ENCODE data around the gene FBXL22.
"Not testable (repeated sequence)": the region's sequence is repeated elsewhere in the genome, so short reads cannot be mapped to it uniquely, and the experiment has no call there.

The FBXL22 gene

DNA sequence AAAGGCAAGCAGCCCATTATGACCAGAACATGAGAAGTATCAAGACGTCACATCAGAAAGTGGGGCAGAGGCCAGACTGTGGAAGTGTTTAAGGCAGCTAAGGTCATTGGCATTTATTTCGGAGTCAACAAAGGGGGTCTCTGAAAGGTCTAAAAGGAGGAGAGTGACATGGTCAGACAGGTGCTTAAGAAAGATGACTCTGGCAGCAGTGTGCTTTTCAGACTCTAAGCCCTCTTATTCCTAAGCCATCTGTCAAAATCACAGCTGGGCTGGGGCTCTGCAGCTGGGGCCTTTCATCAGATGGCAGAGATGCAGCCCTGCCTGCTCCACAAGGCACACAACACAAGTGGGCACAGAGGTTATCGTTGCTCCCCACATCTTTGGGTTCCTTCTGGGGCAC is 14.0 kb downstream of the FBXL22 start:
- in situ Hi-C loops (cut with HindIII; ENCODE audit: low sequenced_read_pairs), result no loop called here

DNA sequence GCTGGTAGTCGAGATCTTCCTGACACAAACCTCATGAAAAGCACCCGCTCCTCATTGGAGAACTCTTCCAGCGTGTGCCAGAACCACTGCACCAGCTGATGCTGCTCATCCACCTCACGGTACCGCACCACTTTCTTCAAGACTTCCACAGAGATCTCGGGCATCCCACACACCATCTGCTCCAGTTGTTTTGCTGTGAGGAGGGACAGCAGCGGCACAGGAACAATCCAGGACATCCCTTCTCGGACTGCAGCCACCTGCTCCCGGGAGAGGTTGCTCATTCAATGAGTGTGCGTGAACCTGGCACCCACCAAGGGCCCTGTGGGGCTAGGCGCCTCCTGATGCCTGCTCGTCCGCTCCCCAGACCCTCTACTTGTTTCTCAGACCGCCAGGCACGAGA is 15.1 kb downstream of the FBXL22 start:
- in situ Hi-C loops (cut with HindIII; ENCODE audit: low sequenced_read_pairs), result no loop called here

DNA sequence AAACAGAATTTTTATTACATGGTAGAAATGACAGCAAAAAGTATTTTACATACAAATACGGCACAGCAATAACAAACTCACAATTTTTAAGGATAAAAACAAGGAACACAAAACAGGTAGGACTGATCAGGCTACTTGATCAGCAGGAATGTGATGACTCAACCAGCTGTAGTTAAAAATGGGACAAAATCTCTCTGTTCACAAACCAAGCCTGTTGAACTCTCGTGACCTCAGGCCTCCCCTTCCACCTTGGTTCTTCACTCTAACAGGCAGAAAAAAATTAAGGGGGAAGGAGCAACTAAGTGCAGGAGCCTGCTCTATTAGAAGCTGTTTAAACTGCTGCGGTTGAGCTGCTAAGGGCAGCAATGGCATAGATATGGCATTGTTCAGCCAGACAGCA is 18.7 kb downstream of the FBXL22 start:
- in situ Hi-C loops (cut with HindIII; ENCODE audit: low sequenced_read_pairs), result no loop called here

DNA sequence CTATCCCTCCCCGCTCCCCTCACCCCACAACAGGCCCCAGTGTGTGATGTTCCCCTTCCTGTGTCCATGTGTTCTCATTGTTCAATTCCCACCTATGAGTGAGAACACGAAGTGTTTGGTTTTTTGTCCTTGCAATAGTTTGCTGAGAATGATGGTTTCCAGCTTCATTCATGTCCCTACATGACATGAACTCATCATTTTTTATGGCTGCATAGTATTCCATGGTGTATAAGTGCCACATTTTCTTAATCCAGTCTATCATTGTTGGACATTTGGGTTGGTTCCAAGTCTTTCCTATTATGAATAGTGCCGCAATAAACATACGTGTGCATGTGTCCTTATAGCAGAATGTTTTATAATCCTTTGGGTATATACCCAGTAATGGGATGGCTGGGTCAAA is 20.0 kb downstream of the FBXL22 start:
- in situ Hi-C loops (cut with HindIII; ENCODE audit: low sequenced_read_pairs), result not testable (repeated sequence)

DNA sequence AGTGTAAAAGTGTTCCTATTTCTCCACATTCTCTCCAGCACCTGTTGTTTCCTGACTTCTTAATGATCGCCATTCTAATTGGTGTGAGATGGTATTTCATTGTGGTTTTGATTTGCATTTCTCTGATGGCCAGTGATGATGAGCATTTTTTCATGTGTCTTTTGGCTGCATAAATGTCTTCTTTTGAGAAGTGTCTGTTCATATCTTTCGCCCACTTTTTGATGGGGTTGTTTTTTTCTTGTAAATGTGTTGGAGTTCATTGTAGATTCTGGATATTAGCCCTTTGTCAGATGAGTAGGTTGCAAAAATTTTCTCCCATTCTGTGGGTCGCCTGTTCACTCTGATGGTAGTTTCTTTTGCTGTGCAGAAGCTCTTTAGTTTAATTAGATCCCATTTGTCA is 20.4 kb downstream of the FBXL22 start:
- in situ Hi-C loops (cut with HindIII; ENCODE audit: low sequenced_read_pairs), result not testable (repeated sequence)

DNA sequence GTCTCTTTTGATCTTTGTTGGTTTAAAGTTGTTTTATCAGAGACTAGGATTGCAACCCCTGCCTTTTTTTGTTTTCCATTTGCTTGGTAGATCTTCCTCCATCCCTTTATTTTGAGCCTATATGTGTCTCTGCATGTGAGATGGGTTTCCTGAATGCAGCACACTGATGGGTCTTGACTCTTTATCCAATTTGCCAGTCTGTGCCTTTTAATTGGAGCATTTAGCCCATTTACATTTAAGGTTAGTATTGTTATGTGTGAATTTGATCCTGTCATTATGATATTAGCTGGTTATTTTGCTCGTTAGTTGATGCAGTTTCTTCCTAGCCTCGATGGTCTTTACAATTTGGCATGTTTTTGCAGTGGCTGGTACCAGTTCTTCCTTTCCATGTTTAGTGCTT is 23.6 kb downstream of the FBXL22 start:
- in situ Hi-C loops (cut with HindIII; ENCODE audit: low sequenced_read_pairs), result not testable (repeated sequence)

DNA sequence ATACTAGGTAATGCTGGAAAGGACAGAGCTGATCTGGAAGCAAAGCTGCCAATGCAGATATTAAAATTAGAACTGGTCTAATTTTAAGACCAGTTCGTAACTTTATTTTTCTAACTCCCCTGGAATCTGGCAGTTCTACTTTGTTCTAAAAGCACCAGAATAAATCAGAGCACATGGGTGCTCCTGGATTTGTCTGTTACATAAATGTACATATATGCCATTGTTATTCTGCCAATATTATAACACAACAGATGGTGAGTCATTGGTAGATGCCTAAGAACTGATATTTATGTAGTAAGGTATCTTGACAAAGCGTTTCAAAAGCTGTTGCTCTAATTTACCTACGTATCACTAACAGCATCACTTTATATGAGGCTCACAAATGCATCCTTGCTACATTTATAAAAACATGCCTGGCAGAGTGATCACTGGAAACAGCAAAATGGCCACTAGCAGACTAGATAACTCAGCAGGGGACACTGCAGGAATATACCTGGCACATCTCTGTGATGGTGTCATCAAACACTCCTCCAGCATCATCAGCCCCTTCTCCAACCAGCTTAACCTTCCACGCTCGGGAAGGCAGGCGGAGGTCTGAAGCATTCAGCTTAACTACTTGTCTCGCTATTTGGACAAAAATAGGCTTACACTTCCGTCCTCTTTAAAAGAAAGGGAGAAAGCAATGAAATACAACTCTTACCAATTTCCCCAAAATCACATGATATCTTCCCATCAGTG is 26.2 kb downstream of the FBXL22 start:
- in situ Hi-C loops (cut with HindIII; ENCODE audit: low sequenced_read_pairs), result no loop called here

DNA sequence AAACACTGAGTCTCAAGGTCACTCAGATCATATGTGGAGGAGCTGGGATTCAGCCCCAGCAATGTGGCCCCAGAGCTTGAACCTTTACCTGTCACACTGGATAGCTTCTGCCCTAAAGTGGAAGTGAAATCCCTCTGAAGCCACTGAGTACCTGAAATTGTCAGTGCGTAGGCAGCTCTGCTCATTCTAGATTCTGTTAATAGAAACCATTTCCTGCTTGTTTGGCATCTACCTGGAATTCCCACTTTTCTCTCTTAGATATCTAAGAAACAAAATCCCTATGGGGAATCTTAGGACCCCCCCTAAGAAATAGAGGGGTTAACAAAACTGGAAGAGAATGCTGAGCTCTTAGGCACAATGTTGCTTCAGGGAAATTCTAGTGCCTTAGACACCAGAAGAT is 29.8 kb downstream of the FBXL22 start:
- in situ Hi-C loops (cut with HindIII; ENCODE audit: low sequenced_read_pairs), result no loop called here

DNA sequence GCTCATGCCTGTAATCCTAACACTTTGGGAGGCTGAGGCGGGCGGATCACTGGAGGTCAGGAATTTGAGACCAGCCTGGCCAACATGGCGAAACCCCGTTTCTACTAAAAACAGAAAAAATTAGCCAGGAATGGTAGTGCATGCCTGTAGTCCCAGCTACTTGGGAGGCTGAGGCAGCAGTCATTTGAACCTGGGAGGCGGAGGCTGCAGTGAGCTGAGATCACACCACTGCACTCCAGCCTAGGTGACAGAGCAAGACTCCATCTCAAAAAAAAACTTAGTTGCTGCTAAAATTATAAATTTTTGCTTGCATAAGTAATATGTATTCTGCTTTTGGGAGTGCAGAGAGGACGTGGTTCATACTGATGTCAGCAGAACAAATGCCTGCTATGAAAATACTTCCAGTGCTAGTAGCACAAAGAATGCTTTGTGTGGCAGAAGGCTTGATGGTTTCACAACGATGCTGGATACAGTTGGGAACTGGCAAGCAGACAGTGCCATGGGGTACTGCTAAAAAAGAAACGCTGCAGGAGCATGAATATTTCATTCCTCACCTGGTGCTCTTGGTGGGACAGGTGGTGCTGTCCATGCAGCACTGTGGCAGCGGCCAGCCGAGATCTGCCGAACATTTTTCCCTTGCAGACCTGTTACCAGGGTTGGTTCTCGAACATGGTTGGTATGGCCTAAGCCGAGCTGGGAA is 31.1 kb downstream of the FBXL22 start:
- in situ Hi-C loops (cut with HindIII; ENCODE audit: low sequenced_read_pairs), result no loop called here

DNA sequence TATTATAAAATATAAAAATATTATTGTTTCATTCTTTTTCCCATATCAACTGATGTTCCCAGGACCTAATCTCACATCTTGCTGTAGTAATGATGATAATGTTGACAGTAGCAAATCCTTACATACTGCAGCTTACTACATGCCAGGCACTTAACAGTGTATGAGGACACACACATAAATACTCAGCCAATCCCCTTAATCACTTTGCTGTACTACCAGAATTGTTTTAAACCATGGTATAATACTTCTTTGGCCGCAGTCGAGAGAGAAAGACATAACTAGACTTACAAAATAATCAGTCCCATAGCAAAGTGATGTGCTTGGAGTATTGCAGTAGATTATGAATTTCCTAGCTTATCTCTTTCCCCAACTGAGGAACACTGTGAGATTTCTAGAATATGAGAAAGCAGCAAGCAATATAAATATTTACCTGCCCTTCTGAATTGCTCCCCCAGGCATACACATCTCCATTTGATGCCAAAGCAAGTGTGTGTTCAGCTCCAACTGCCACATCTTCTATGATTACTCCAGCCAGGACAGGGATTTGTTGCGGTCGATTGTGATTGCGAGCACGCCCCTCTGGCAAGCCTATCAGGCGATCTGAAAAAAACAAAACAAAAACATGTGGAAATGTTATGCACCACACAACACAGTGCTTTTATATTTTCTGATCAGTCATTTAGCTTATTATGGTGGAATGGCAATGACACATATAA is 33.0 kb downstream of the FBXL22 start:
- in situ Hi-C loops (cut with HindIII; ENCODE audit: low sequenced_read_pairs), result no loop called here

DNA sequence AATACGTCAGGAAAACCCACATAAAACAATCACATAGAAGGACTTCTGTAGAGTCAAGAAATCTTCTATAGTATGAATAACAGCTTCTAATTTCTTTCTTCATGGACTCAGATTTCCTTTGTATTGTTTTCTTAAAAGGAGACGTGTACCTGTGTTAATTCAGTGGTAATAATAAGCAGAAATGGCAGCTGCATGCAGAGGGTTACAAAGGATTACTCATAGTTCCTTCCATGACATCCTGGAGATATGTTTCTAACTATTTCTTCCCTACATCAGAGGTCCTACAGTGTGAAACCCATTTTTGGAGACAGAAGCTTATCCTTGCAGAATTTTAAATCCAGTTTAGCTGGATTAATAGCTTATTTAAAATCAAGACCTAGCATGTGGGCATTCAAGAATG is 36.1 kb downstream of the FBXL22 start:
- in situ Hi-C loops (cut with HindIII; ENCODE audit: low sequenced_read_pairs), result no loop called here

DNA sequence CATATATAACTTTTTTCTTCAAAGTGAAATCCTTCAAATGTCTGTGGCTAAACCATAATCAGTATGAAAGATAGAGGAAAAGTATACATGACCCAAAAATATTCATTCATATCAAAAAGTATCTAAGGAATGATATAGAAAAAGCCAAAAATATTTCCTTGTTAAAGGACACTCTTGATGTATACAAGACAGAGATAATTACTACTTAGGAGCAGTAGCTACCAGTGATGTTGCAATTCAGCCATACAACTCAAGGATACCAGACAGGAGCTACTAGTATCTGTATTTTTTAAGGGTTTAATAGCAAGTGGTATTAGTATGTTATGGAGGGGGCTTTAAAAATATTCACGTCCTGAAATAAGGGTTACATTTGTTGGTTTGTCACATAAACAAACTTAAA is 37.0 kb downstream of the FBXL22 start:
- in situ Hi-C loops (cut with HindIII; ENCODE audit: low sequenced_read_pairs), result no loop called here

DNA sequence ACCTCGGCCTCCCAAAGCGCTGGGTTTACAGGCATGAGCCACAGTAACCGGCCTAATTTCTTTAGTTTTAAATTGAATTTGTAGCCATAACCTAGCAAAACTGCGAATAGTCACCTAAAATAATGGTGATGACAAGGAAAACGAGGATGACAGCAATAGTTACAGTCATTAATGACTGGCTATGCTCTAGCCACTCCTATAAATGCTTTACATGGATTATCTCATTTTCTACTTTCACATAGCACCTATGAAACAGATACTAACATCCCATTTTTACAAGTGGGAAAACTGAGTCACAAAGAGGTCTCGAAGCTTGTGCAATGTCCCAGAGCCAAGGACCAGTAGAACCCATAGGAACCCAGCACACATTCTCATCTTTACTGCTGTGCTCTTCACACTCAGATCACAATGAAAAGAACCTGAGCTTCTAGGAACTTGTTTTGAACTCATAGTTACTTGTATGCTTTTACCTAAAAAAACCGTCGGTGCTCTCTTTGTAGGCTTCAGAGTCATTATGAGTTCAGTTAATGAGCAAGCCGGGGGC is 39.4 kb downstream of the FBXL22 start:
- in situ Hi-C loops (cut with HindIII; ENCODE audit: low sequenced_read_pairs), result no loop called here

DNA sequence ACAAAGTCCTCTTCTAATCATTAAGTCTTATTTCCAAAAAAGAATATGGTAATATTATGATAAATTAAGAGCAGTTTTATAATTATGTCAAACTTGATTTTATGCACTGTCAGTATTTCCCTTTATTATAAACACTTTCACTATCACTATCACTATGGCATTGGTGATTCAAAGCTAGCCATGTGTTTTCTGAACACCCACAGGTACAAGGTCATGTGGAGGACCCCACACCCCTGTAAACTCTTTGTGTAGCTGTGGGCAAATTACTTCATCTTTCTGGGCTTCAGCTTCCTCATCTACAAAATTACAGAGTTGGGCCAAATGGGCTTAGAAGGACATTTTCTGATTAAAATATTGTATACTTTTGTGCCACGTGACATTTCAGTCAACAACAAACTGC is 41.7 kb downstream of the FBXL22 start:
- in situ Hi-C loops (cut with HindIII; ENCODE audit: low sequenced_read_pairs), result no loop called here

DNA sequence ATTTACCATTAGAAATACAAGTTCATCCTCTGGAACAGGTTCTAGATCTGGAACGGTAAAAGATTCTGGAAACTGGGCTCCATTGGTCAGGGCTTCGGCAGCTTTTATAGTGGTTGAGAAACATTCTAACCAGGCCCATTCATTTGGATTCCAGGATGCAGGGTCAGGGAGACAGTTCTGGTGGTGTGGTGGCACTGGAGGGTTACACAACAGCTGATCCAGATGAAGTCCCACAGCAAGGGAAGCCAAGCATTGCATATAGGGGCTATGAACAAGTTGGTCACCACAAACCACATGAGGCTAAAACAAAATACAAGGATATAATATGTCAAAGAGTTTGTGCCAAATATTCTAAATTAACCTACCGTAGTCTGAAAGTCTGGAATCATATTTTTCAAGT is 43.0 kb downstream of the FBXL22 start:
- in situ Hi-C loops (cut with HindIII; ENCODE audit: low sequenced_read_pairs), result no loop called here
